Caco-2 (cell line): Measurements from ENCODE around the gene ST6GALNAC3. TPM values are rescaled to one million over a fixed set of nuclear protein-coding genes. Genes with fewer than 3 reads are reported as not detected.

Experiments
- BruUV-seq: library from RNA; stranded (reverse); fragments of 400-500 nt; replicated peaks from 2 replicates; lab custom pipeline; 2021; lab: Mats Ljungman, UMichigan
- CTCF ChIA-PET: fragments of 300-600 bp; sonication (Branson Sonifier 250); formaldehyde crosslinking; loops from one replicate; lab custom pipeline; 2022; ENCODE audit warnings: antibody characterized with exemption; lab: Charles Lee
- POLR2A ChIA-PET: fragments of 300-600 bp; sonication (Branson Sonifier 250); formaldehyde crosslinking; loops from one replicate; lab custom pipeline; 2022; ENCODE audit warnings: antibody characterized with exemption; lab: Charles Lee
- DNase-seq, 2 experiments: peaks; one replicate each; pipeline versions ENCODE4 v3.0.0 to v3.0.0-alpha.2; 2020 to 2022
- H3K27me3 ChIP-seq: replicated peaks from 2 replicates; pipeline ENCODE4 v1.6.0; 2011; ENCODE audit warnings: low read length; ENCODE audit not compliant: control insufficient read depth, insufficient read depth
- H3K36me3 ChIP-seq: 2 replicates; pipeline ENCODE4 v1.5.1; 2011; ENCODE audit warnings: low read length; ENCODE audit not compliant: control insufficient read depth, insufficient read depth
- H3K4me1 ChIP-seq: fragments of 250-450 bp; sonication (Bioruptor Pico); 2 replicates; pipeline ENCODE4 v1.5.1; 2020; ENCODE audit warnings: mild to moderate bottlenecking
- H3K4me3 ChIP-seq: 2 replicates; pipeline ENCODE4 v1.5.1; 2011; ENCODE audit warnings: low read depth, mild to moderate bottlenecking, control low read depth, low read length
- H3K9me3 ChIP-seq: fragments of 250-450 bp; sonication (Bioruptor Pico); 2 replicates; pipeline ENCODE4 v1.5.1; 2020; ENCODE audit warnings: mild to moderate bottlenecking, moderate library complexity
- H3K27ac Mint-ChIP-seq: one replicate; pipeline ENCODE4 v1.8.0; 2022; ENCODE audit warnings: mixed read lengths; ENCODE audit not compliant: unreplicated experiment
- H3K27me3 Mint-ChIP-seq: one replicate; pipeline ENCODE4 v1.8.0; 2022; ENCODE audit warnings: mixed read lengths; ENCODE audit not compliant: insufficient read depth, unreplicated experiment
- H3K36me3 Mint-ChIP-seq: one replicate; pipeline ENCODE4 v1.8.0; 2022; ENCODE audit warnings: mild to moderate bottlenecking, mixed read lengths; ENCODE audit not compliant: insufficient read depth, unreplicated experiment
- H3K4me1 Mint-ChIP-seq: one replicate; pipeline ENCODE4 v1.8.0; 2022; ENCODE audit warnings: low read depth, mixed read lengths; ENCODE audit not compliant: unreplicated experiment
- H3K4me3 Mint-ChIP-seq: one replicate; pipeline ENCODE4 v1.8.0; 2022; ENCODE audit warnings: mild to moderate bottlenecking, moderate library complexity, mixed read lengths; ENCODE audit not compliant: unreplicated experiment
- H3K9me3 Mint-ChIP-seq: one replicate; pipeline ENCODE4 v1.8.0; 2022; ENCODE audit warnings: mixed read lengths; ENCODE audit not compliant: unreplicated experiment
- CTCF ChIP-seq, 2 experiments: fragments of 200-600 bp in 1 of 2; IDR thresholded peaks; 1 replicate in 1 of 2; 2 replicates in 1 of 2; pipeline versions ENCODE4 v1.5.1 to v1.8.0; 2011 to 2022; ENCODE audit warnings: antibody characterized with exemption in 1 of 2, control low read depth in 1 of 2, inconsistent platforms in 1 of 2, low read depth in 1 of 2, low read length in 1 of 2, mild to moderate bottlenecking in 1 of 2, moderate library complexity in 1 of 2; ENCODE audit not compliant: insufficient read depth in 1 of 2, severe bottlenecking in 1 of 2, unreplicated experiment in 1 of 2
- intact Hi-C: fragments of 100-400 bp; cut with micrococcal nuclease; formaldehyde crosslinking; loops from one replicate; pipeline ENCODE4 v1.10.0; 2022; ENCODE audit not compliant: unreplicated experiment
- total RNA-seq: library from RNA; stranded (reverse); gene quantifications from 2 replicates; pipeline ENCODE4 v1.2.3, GENCODE V29; 2022

Gene ST6GALNAC3
- total RNA-seq, 1 experiment from 2014 or later = 16.0 TPM

DNA sequence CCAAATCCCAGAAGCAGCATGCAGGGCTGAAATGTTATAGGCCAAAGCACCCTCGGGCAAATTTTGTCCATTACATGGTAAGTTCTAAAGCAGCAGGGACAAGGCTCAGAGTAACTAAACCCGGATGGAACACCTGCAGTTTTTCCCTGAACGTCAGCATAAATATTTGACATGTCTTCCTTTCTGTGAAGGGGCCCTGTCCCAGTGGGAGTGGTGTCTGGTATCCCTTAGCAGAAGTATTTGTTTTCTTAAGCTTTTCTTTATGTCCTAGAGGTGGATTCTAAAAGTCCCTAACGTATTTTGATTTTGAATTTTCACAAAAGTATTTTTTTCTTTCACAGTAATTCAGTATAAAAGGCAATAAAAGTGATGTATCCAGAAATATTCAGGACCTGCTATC, 223.9 kb downstream of the ST6GALNAC3 start:
- Mint-ChIP-seq H3K36me3 (no peaks in the 10 kb centered on the region), H3K9me3 (no peaks in the 10 kb centered on the region), H3K27ac (no peak overlapping the region), H3K4me1 (no peaks in the 10 kb centered on the region), H3K4me3 (no peak overlapping the region), H3K27me3 (no peaks in the 10 kb centered on the region)
- H3K4me1 ChIP-seq = no peaks in the 10 kb centered on the region
- H3K4me3 ChIP-seq = no peak overlapping the region
- no peaks in the 10 kb centered on the region for H3K27me3 ChIP-seq
- H3K9me3 ChIP-seq = no peaks in the 10 kb centered on the region
- ChIA-PET POLR2A (no interaction called here), CTCF (no interaction called here)
- BruUV-seq = no TSS peak
- no peak for TF ChIP-seq CTCF (IDR thresholded peaks at IDR 0.05; ENCODE audit: insufficient read depth in 1 of 2, low read depth in 1 of 2, low read length in 1 of 2, severe bottlenecking in 1 of 2, unreplicated experiment in 1 of 2)
- intact Hi-C loops = no loop called here
- no peak for DNase-seq
- H3K36me3 ChIP-seq = no peaks in the 10 kb centered on the region

- BruUV-seq = no TSS peak
- Histone ChIP-seq H3K4me1 (no peaks in the 10 kb centered on the region), H3K4me3 (no peak overlapping the region), H3K27me3 (no peaks in the 10 kb centered on the region), H3K36me3 (no peaks in the 10 kb centered on the region), H3K9me3 (no peaks in the 10 kb centered on the region)
- no peaks in the 10 kb centered on the region for H3K4me1 Mint-ChIP-seq
- H3K9me3 Mint-ChIP-seq = no peaks in the 10 kb centered on the region
- ChIA-PET POLR2A (no interaction called here), CTCF (no interaction called here)
- no peak overlapping the region for H3K27ac Mint-ChIP-seq
- no peak for DNase-seq
- H3K4me3 Mint-ChIP-seq = no peak overlapping the region
- intact Hi-C loops = no loop called here
- no peak for TF ChIP-seq CTCF (IDR thresholded peaks at IDR 0.05; ENCODE audit: insufficient read depth in 1 of 2, low read depth in 1 of 2, low read length in 1 of 2, severe bottlenecking in 1 of 2, unreplicated experiment in 1 of 2)
- no peaks in the 10 kb centered on the region for H3K27me3 Mint-ChIP-seq
- H3K36me3 Mint-ChIP-seq = no peaks in the 10 kb centered on the region
Observed at GRCh38 chr1:76299036-76299435, 224.5 kb downstream of the ST6GALNAC3 start.

DNA sequence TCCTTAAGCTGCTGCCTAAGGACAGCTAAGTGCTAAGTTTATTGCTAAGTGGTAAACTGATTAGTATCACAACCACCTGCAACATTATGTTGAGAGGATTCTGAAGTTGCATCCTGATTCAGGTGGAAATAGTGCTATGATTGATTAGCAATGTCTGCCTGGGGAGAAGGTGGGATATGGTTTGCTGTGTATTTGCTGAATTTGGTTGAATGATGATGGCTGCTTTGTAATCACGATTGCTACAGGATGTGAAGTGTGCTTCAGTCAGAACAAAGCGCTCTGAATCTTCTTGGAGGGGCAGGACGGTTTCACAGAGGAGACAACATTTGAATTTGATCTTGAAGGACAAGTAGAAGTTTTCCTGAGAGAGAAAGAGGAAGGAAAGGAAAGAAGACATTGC, 226.0 kb downstream of the ST6GALNAC3 start:
- BruUV-seq = no TSS peak
- Histone ChIP-seq H3K4me1 (no peaks in the 10 kb centered on the region), H3K36me3 (no peaks in the 10 kb centered on the region), H3K9me3 (no peaks in the 10 kb centered on the region), H3K27me3 (no peaks in the 10 kb centered on the region), H3K4me3 (no peak overlapping the region)
- Mint-ChIP-seq H3K36me3 (no peaks in the 10 kb centered on the region), H3K27ac (no peak overlapping the region), H3K4me1 (no peaks in the 10 kb centered on the region), H3K9me3 (no peaks in the 10 kb centered on the region), H3K27me3 (no peaks in the 10 kb centered on the region), H3K4me3 (no peak overlapping the region)
- DNase-seq = no peak
- ChIA-PET CTCF (no interaction called here), POLR2A (no interaction called here)
- intact Hi-C loops = no loop called here
- TF ChIP-seq CTCF (IDR thresholded peaks at IDR 0.05; ENCODE audit: insufficient read depth in 1 of 2, low read depth in 1 of 2, low read length in 1 of 2, severe bottlenecking in 1 of 2, unreplicated experiment in 1 of 2) = no peak
